NCI-H460 (cell line): ENCODE results near the gene FAM114A1. TPM values are rescaled to one million over a fixed set of nuclear protein-coding genes. Genes with fewer than 3 reads are reported as not detected.
A peak's percentile ranks its signal among the peaks of the same experiment; 100 is the strongest.
"Not testable (repeated sequence)": the region's sequence is repeated elsewhere in the genome, so short reads cannot be mapped to it uniquely, and the experiment has no call there.

Experiments used
- DNase-seq: peaks from one replicate; pipeline ENCODE4 v3.0.0-alpha.2; 2016; ENCODE audit warnings: low read depth; ENCODE audit errors: extremely low read depth
- total RNA-seq: library from RNA; depleted of rRNA; stranded (reverse); fragments of >200 nt; shearing (Covaris generic); gene quantifications from 2 replicates; pipeline ENCODE4 v1.2.3, GENCODE V29; 2014

Gene FAM114A1
- total RNA-seq, 1 experiment from 2014 or later = 46.8 TPM

GRCh38 chr4:38898245-38898644 lies 30.6 kb downstream of the FAM114A1 start:
- no peak for DNase-seq

GRCh38 chr4:38902221-38902620 lies 34.6 kb downstream of the FAM114A1 start:
- no peak for DNase-seq

GRCh38 chr4:38902695-38903094 lies 35.1 kb downstream of the FAM114A1 start:
- peak; percentile 39 for DNase-seq

GRCh38 chr4:38904090-38904666 lies 36.6 kb downstream of the FAM114A1 start:
- DNase-seq = no peak

GRCh38 chr4:38904682-38905081 lies 37.1 kb downstream of the FAM114A1 start:
- no peak for DNase-seq

- DNase-seq = no peak
Measured at GRCh38 chr4:38905652-38906385, 38.2 kb downstream of the FAM114A1 start.

GRCh38 chr4:38907696-38908270 lies 40.2 kb downstream of the FAM114A1 start:
- DNase-seq = no peak

- DNase-seq = no peak
Measured at GRCh38 chr4:38909015-38909414, 41.4 kb downstream of the FAM114A1 start.

- DNase-seq = no peak
Measured at GRCh38 chr4:38911257-38911656, 43.7 kb downstream of the FAM114A1 start.

- no peak for DNase-seq
Measured at GRCh38 chr4:38914854-38915253, 47.2 kb downstream of the FAM114A1 start.

GRCh38 chr4:38916267-38916666 lies 48.7 kb downstream of the FAM114A1 start:
- not testable (repeated sequence) for DNase-seq

- DNase-seq = no peak
Measured at GRCh38 chr4:38917481-38918025, 49.9 kb downstream of the FAM114A1 start.

- DNase-seq = no peak
Measured at GRCh38 chr4:38919494-38919893, 51.9 kb downstream of the FAM114A1 start.

GRCh38 chr4:38920186-38920585 lies 52.6 kb downstream of the FAM114A1 start:
- no peak for DNase-seq

GRCh38 chr4:38920677-38921076 lies 53.1 kb downstream of the FAM114A1 start:
- DNase-seq = no peak

GRCh38 chr4:38921151-38921550 lies 53.5 kb downstream of the FAM114A1 start:
- no peak for DNase-seq

GRCh38 chr4:38923746-38924145 lies 56.1 kb downstream of the FAM114A1 start:
- DNase-seq = no peak

- DNase-seq = no peak
Measured at GRCh38 chr4:38924353-38924752, 56.7 kb downstream of the FAM114A1 start.

GRCh38 chr4:38925492-38926413 lies 58.1 kb downstream of the FAM114A1 start:
- DNase-seq = no peak

GRCh38 chr4:38926896-38927295 lies 59.3 kb downstream of the FAM114A1 start:
- no peak for DNase-seq

- no peak for DNase-seq
Measured at GRCh38 chr4:38928568-38928967, 61.0 kb downstream of the FAM114A1 start.
